C4-2B (cell line): ENCODE results near the gene XNDC1N.

Experiments used
- CTCF ChIP-seq: fragments of 450-650 bp; conservative IDR thresholded peaks from 2 replicates; pipeline ENCODE4 v1.5.1; 2017; ENCODE audit warnings: mild to moderate bottlenecking
- ZFX ChIP-seq: fragments of 450-650 bp; IDR thresholded peaks from 2 replicates; pipeline ENCODE4 v1.6.1; 2017

GRCh38 chr11:71947498-71947897 lies 19.1 kb upstream of the XNDC1N start:
- TF ChIP-seq CTCF (no peak), ZFX (no peak)
